HG03565 (cell line): Measurements from ENCODE around the gene KPTN.

Experiments used
- ATAC-seq: cut with Tn5 transposase; IDR thresholded peaks from one replicate; pipeline ENCODE4 v1.9.1; 2021; ENCODE audit warnings: mild to moderate bottlenecking, moderate library complexity; ENCODE audit not compliant: unreplicated experiment

KPTN gene

GRCh38 chr19:47437500-47437899 is 46.5 kb downstream of the KPTN start:
- ATAC-seq = no peak

DNA sequence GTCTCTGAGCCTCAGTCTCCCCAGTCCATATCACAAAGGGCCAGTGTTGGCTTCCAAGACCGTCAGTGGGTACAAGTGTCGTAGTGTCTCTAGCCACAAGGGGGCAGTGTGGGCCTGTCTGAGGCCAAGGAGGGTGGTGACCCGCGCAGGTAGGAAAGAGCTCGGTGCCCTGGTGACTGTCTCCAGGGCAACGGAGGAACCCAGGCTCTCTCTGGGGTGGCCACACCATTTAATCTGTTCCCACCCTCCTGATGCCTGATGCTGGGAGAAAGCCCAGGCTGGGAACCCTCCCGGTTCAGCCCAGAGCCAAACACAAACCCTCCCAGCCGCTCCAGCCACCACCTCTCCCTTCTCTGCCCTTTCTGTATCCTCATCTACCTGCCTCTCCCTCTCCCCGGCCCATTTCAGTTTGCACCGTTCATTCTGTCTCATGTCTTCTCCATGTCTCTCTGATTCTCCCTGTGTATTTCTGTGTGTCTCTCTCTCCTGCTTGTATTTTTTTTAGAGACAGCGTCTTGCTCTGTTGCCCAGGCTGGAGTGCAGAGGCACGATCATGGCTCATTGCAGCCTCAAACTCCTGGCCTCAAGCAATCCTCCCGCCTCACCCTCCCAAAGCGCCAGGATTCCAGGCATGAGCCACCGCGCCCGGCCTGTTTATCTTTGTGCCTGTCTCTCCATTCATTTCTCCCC is 47.2 kb downstream of the KPTN start:
- ATAC-seq = no peak

GRCh38 chr19:47435883-47436417 is 48.1 kb downstream of the KPTN start:
- ATAC-seq = no peak

GRCh38 chr19:47435196-47435595 is 48.8 kb downstream of the KPTN start:
- no peak for ATAC-seq

- no peak for ATAC-seq
These were observed 49.9 kb downstream of the KPTN start for GRCh38 chr19:47434088-47434487.

GRCh38 chr19:47433121-47433520 is 50.9 kb downstream of the KPTN start:
- ATAC-seq = no peak

GRCh38 chr19:47432499-47432898 is 51.5 kb downstream of the KPTN start:
- ATAC-seq = no peak

- ATAC-seq = no peak
These were observed 51.9 kb downstream of the KPTN start for GRCh38 chr19:47432091-47432490.

DNA sequence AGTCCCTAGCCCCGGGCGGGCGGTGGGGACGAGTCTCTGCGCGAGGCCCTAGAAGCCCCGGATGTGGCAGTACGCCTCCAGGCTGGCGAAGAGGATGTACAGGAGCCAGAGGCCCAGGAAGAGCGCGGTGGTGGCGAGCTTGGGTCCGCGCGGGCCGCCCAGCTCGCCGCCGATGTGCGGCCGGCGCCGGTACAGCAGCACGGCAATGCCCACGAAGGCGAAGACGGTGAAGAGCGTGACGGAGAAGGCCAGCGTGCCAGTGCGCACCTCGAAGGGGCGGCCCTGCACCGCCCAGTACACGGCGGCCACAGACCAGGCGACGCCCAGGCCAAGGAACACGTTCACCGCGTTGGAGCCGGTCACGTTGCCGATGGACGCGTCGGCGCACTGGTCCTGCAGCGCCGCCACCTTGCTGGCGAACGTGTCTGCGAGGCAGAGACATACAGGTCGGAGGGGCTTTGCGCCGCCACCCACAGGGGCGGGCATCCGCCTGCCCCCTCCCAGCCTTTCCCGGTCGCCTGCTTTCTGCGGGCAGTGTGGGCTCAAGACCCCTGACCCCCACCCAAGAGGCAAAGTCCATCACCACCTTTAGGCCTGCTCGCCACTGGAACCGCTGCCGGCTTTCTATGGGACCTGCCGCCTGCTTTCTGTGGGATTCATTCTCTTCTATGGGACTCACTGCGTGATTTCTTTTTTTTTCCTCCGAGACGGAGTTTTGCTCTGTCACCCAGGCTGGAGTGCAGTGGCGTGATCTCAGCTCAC is 53.8 kb downstream of the KPTN start:
- no peak for ATAC-seq

DNA sequence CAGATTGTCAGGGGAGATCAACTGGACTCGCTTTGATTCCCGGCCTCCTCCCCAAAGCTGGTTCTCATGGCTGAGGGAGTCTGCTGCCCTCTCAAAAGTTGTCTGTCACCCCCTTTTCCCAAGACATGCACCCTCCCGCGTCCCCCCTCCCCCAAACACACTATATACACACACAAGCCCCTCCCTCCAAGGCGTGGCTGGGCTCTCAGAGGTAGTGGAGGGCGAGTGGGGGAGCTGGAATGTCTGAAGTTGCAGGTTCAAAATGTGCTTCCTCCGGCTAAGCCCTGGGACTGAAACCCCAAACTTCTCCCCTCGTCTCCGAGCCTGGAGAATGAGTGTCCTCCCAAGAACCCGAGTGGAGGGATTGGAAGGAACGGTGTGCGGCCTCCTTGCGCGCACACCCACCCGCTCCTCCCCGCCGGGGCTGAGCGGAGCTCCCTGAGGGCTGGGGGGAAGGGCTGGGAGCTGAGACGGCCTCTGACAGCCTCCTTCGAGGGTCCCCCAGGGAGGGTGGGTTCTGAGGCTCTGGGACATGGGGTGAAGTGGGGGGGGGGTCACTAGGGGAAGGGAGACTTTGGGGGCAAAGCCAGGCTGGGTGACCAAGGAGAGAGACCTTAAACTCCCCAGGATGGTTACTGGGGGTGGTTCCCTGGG is 54.8 kb downstream of the KPTN start:
- ATAC-seq = no peak

- no peak for ATAC-seq
These were observed 55.7 kb downstream of the KPTN start for GRCh38 chr19:47428177-47428894.

- ATAC-seq = no peak
These were observed 56.5 kb downstream of the KPTN start for GRCh38 chr19:47427241-47428176.
